SK-N-SH (cell line): Measurements from ENCODE around the gene CLEC18A.
"Not testable (repeated sequence)": the region's sequence is repeated elsewhere in the genome, so short reads cannot be mapped to it uniquely, and the experiment has no call there.

ENCODE experiments used
- FOSL2 ChIP-seq: IDR thresholded peaks from 2 replicates; pipeline ENCODE4 v1.4.0; 2012; ENCODE audit warnings: low read depth, mild to moderate bottlenecking, moderate library complexity, borderline replicate concordance
- JUND ChIP-seq: IDR thresholded peaks from 2 replicates; pipeline ENCODE4 v1.4.0; 2012
- POLR2AphosphoS5 ChIP-seq: IDR thresholded peaks from 2 replicates; pipeline ENCODE4 v1.6.1; 2012; ENCODE audit warnings: low read depth, low read length
- RAD21 ChIP-seq: IDR thresholded peaks from 2 replicates; pipeline ENCODE4 v1.6.1; 2012; ENCODE audit warnings: mild to moderate bottlenecking, low read length
- RFX5 ChIP-seq: IDR thresholded peaks from 2 replicates; pipeline ENCODE4 v1.6.1; 2012; ENCODE audit warnings: mild to moderate bottlenecking, improper control_type of control experiment, low read length
- SIN3A ChIP-seq: IDR thresholded peaks from 2 replicates; pipeline ENCODE4 v1.6.1; 2012; ENCODE audit warnings: low read depth, mild to moderate bottlenecking, low read length, moderate library complexity, borderline replicate concordance
- USF2 ChIP-seq: fragments of 150-350 bp; IDR thresholded peaks from 2 replicates; pipeline ENCODE4 v1.6.1; 2017; ENCODE audit warnings: antibody characterized with exemption, low read length, low read depth, borderline replicate concordance
- TF ChIP-seq, protein P1 (sequence below): fragments of 200-600 bp; sonication (generic); IDR thresholded peaks from 2 replicates; pipeline ENCODE4 v1.6.1; 2017; ENCODE audit warnings: antibody characterized with exemption, mild to moderate bottlenecking, moderate library complexity
- TF ChIP-seq, protein P2 (sequence below): IDR thresholded peaks from 2 replicates; pipeline ENCODE4 v1.4.0; 2012; ENCODE audit warnings: low read depth
- TF ChIP-seq, protein P3 (sequence below): IDR thresholded peaks from 2 replicates; pipeline ENCODE4 v1.4.0; 2012; ENCODE audit warnings: low read depth, borderline replicate concordance

DNA sequence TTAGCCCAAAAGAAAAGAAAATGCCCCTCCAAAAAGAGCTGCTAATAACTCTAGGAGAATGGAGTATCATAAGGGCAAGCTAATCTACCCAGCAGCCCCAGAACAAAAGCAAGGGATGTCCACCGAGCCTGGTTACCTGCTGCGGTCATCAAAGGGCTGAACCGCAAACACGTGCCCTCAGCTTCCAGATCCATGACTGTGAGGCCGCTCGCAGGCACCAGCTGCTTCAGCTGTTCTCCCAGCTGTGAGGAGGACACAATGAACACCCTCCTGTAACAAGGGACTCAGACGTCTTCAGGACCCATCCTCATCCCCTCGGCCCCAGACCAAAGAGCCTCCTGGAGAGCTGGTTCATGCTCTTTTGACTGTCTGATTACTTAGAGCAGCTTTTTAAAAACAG is 59.5 kb downstream of the CLEC18A start:
- not testable (repeated sequence) for TF ChIP-seq FOSL2, JUND, SIN3A, RAD21, POLR2AphosphoS5, RFX5, USF2
- TF ChIP-seq, protein P1, sequence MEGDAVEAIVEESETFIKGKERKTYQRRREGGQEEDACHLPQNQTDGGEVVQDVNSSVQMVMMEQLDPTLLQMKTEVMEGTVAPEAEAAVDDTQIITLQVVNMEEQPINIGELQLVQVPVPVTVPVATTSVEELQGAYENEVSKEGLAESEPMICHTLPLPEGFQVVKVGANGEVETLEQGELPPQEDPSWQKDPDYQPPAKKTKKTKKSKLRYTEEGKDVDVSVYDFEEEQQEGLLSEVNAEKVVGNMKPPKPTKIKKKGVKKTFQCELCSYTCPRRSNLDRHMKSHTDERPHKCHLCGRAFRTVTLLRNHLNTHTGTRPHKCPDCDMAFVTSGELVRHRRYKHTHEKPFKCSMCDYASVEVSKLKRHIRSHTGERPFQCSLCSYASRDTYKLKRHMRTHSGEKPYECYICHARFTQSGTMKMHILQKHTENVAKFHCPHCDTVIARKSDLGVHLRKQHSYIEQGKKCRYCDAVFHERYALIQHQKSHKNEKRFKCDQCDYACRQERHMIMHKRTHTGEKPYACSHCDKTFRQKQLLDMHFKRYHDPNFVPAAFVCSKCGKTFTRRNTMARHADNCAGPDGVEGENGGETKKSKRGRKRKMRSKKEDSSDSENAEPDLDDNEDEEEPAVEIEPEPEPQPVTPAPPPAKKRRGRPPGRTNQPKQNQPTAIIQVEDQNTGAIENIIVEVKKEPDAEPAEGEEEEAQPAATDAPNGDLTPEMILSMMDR = not testable (repeated sequence)
- TF ChIP-seq, protein P2, sequence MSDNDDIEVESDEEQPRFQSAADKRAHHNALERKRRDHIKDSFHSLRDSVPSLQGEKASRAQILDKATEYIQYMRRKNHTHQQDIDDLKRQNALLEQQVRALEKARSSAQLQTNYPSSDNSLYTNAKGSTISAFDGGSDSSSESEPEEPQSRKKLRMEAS = not testable (repeated sequence)
- TF ChIP-seq, protein P3, sequence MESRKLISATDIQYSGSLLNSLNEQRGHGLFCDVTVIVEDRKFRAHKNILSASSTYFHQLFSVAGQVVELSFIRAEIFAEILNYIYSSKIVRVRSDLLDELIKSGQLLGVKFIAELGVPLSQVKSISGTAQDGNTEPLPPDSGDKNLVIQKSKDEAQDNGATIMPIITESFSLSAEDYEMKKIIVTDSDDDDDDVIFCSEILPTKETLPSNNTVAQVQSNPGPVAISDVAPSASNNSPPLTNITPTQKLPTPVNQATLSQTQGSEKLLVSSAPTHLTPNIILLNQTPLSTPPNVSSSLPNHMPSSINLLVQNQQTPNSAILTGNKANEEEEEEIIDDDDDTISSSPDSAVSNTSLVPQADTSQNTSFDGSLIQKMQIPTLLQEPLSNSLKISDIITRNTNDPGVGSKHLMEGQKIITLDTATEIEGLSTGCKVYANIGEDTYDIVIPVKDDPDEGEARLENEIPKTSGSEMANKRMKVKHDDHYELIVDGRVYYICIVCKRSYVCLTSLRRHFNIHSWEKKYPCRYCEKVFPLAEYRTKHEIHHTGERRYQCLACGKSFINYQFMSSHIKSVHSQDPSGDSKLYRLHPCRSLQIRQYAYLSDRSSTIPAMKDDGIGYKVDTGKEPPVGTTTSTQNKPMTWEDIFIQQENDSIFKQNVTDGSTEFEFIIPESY = not testable (repeated sequence)
